Epithelial cell of proximal tubule (primary cell): Measurements from ENCODE around the gene BTBD9. TPM values are rescaled to one million over a fixed set of nuclear protein-coding genes. Genes with fewer than 3 reads are reported as not detected.

Experiments
- DNase-seq: peaks from one replicate; pipeline ENCODE4 v3.0.0-alpha.2; 2011; ENCODE audit warnings: low read depth
- H3K4me3 ChIP-seq: 2 replicates; pipeline ENCODE4 v1.5.1; 2011; ENCODE audit warnings: low read depth, mild to moderate bottlenecking, low read length
- CTCF ChIP-seq: conservative IDR thresholded peaks from 2 replicates; pipeline ENCODE4 v1.5.1; 2012; ENCODE audit warnings: low read depth, mild to moderate bottlenecking, low read length
- total RNA-seq: library from RNA; depleted of rRNA; stranded (reverse); fragments of >200 nt; gene quantifications from 2 replicates; pipeline ENCODE4 v1.2.3, GENCODE V29; 2015

The BTBD9 gene
- total RNA-seq, 1 donor from 2014 or later: 2.9 TPM

- TF ChIP-seq CTCF: peak; percentile 87
These were observed 32.2 kb upstream of the BTBD9 start for GRCh38 chr6:38671885-38672467.

GRCh38 chr6:38658418-38659167, 18.9 kb upstream of the BTBD9 start:
- no peak for DNase-seq
- TF ChIP-seq CTCF: no peak
- no peak overlapping the region for H3K4me3 ChIP-seq

More at GRCh38 chr6:38671885-38672467, 32.2 kb upstream of the BTBD9 start:
- no peak overlapping the region for H3K4me3 ChIP-seq
- DNase-seq: no peak

GRCh38 chr6:38656896-38657295, 17.2 kb upstream of the BTBD9 start:
- TF ChIP-seq CTCF: no peak

GRCh38 chr6:38654263-38654662, 14.5 kb upstream of the BTBD9 start:
- no peak overlapping the region for H3K4me3 ChIP-seq
- DNase-seq: no peak
- TF ChIP-seq CTCF: no peak

More at GRCh38 chr6:38656896-38657295, 17.2 kb upstream of the BTBD9 start:
- no peak overlapping the region for H3K4me3 ChIP-seq
- no peak for DNase-seq

GRCh38 chr6:38651121-38651784, 11.5 kb upstream of the BTBD9 start:
- no peak for DNase-seq
- TF ChIP-seq CTCF: no peak

GRCh38 chr6:38650207-38650752, 10.6 kb upstream of the BTBD9 start:
- no peak for DNase-seq
- H3K4me3 ChIP-seq: no peak overlapping the region
- TF ChIP-seq CTCF: no peak

More at GRCh38 chr6:38651121-38651784, 11.5 kb upstream of the BTBD9 start:
- H3K4me3 ChIP-seq: no peak overlapping the region
